ENCODE data around the gene CHCHD10.

- TF ChIP-seq CTCF (conservative IDR thresholded peaks at IDR 0.05; ENCODE audit: low read depth, low read length) (no peak), CHD1 (IDR thresholded peaks at IDR 0.05; ENCODE audit: low read depth, low read length) (no peak), RAD21 (IDR thresholded peaks at IDR 0.05; ENCODE audit: low read length) (no peak), SMC3 (IDR thresholded peaks at IDR 0.05; ENCODE audit: low read depth, low read length) (no peak), POLR2A (IDR thresholded peaks at IDR 0.05; ENCODE audit: low read depth, low read length) (no peak)
Observed at GRCh38 chr22:23801238-23801821, 33.6 kb upstream of the CHCHD10 start.

All from IMR-90 (cell line).